ENCODE results near the gene CTBP1.
A peak's percentile ranks its signal among the peaks of the same experiment; 100 is the strongest.
"Not testable (repeated sequence)": the region's sequence is repeated elsewhere in the genome, so short reads cannot be mapped to it uniquely, and the experiment has no call there.

CTBP1 gene

DNA sequence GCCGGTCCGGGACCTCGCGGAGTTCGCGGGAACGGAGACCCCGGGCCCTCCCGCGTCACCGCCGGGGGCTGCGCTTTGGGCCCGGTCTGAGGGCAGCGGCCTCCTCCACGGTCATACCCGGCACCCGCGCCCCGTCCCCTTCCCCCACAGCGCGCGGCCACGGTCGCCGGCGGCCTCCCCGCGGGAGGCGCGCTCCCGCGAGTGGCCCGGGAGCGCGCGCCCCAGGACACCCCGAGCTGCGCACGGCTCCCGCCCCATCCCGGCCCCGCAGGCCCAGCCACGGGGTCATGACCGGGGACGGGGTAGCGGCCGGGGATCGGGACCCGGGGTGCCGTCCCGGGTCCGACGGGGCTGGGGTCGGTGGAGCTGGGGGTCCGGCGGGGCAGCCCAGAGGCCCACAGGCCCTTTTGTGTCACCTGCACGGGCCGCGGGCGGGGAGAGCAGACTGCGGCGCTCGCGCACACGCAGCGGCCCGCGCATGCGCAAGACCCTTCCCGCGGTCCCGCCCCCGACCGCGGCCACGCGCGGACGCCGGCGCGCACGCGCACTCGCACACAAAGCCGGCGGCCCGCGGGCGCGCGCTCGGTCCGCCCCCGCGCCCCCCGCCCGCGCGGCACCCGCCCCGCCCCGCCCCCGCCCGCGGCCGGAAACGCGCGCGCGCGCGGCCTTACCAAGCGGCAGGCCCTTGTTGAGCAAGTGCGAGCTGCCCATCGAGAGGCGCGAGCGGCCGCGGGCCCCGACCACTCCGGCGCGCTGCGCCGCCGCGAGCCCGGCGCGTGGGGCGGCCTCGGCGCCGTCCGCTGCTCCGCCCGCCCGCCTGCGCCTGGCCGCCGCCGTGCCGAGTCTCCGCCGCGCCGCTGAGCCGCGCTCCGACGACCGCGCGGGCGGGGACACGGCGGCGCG lies at the start of gene CTBP1:
Gene CTBP1, minus strand, starts transcription at position 886 of the 903 bp plus-strand sequence. CDS start 7,799 bp downstream, outside the sequence.
- DNase-seq = peak; percentile 80

- DNase-seq = no peak
These were observed 49.5 kb upstream of the CTBP1 start for GRCh38 chr4:1298461-1298860.

GRCh38 chr4:1297456-1298325 lies 48.8 kb upstream of the CTBP1 start:
- DNase-seq = no peak

- DNase-seq = no peak
These were observed 48.1 kb upstream of the CTBP1 start for GRCh38 chr4:1297023-1297395.

DNA sequence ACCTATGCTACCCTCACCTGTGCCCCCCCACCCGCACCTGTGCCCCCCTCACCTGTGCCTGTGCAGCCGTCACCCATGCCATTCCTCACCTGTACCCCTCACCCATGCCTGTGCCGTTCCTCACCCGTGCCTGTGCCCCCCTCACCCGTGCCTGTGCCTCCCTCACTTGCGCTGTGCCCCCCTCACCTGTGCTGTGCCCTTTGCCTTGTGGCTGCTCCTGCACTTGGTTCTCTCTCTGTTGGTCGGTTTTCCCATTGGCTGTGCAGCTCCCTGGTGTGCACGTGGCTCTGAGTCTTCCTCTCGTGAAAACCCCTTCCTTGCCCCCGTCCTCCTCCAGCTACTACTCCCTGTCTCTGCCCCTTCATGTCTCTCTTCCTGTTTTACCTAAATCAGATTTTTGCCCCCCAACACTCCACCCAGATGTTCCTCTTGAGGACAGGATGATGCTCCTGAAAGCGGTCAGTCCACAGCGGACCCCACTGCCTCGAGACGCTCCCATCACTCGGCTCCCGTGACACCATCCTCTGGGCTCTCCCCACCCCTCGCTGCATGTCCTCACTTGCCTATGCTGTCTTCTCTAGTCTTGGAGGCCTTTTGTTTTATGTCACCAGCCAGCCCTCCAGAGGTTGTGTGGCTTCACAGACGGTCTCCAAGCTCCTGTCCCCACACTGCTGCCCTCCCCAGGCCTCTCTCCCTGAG lies 47.5 kb upstream of the CTBP1 start:
- no peak for DNase-seq

GRCh38 chr4:1295405-1296055 lies 46.6 kb upstream of the CTBP1 start:
- DNase-seq = no peak

DNA sequence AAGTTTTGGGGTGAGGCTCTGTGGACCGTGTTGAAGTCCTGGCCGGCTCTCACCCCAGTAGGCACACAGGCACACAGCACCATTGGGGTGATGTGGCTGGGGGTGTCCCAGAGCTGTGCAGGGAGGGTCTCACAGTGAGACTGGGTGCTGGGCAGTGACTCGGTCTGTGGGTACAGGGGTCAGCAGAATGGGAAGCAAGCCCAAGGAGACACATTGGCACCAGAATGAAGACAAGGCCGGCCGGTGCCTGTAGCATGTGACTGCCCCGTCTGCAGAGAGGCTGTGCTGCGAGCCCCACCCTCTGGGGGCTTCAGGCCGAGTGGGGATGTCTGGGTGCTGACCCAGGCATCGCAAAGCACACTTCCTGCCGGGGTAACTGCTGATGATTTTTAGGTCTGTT lies 46.0 kb upstream of the CTBP1 start:
- DNase-seq = no peak

- DNase-seq = no peak
These were observed 45.5 kb upstream of the CTBP1 start for GRCh38 chr4:1294424-1294823.

GRCh38 chr4:1293991-1294390 lies 45.1 kb upstream of the CTBP1 start:
- DNase-seq = no peak

- no peak for DNase-seq
These were observed 44.6 kb upstream of the CTBP1 start for GRCh38 chr4:1293531-1293941.

GRCh38 chr4:1292703-1293011 lies 43.7 kb upstream of the CTBP1 start:
- not testable (repeated sequence) for DNase-seq

DNA sequence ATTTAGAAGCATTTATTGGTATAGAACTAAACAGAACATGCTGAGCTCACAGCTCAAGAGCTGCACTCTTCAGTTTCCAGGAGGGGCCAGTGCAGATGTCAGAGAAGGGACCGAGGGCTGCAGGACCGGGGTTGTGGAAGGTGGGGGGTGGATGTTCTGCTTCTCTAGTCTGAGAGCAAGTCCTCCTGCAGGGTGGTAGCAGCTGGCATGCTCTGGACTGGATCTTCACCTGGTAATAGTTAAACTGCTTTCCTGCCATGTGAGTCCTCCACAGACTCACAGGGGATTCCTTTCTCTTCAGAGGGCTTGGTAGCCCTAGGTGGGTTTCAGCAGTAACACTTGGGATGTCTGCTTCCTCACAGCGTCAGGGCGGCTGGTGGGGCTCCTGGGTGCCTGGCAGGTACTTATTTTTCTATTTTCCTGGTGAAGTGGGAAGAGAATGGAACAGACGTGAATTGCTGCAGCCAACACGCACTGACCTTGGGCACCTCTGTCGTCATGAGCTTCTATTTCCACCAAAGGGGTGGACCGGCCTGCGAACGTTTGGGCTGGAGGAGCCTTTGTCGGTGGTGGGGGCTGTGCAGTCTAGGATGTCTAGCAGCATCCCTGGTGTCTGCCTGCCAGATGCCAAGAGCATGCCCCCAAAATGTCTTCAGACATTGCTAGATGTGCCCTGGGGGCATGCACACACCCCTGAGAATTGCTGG lies 43.2 kb upstream of the CTBP1 start:
- no peak for DNase-seq

GRCh38 chr4:1291091-1291490 lies 42.2 kb upstream of the CTBP1 start:
- DNase-seq = no peak

DNA sequence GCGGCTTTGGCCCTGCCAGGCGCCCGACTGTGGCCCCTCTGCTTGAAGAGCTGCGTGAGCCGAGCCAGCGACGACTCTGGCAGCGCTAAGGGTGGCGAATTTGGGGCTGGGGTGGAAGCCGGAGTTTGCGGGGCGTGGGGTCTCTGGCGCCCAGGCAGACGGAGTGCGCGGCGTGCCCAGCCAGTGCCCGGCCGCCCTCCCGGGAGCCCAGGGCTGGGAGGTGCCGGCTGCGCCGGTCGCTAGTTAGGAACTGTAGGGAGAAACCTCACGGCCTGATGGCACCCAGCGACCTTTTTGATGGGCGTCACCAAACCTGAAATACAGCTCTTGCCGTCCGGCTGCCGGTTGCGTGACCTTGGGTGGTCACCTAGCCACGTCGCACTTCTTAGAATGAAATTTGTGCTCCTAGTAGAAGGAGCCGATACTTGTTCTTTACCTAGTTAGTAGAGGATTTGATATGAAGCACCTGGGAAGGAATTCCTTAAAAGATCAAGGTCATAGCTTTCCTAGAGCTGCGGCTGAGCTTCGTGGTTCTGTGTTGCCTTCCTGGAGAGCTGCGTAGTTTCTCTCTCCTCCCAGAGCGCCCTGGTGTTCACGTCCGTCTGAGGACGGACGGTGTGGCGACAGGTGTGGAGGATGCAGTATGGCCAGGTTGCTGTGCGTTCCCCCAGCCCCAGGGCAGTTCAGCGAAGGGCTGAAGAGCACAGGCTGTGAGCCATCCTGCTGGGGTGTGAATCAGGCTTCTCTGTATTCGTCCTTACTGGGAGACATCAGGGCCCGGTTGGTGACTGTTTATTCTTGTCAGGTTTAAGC lies 41.4 kb upstream of the CTBP1 start:
- DNase-seq = no peak

DNA sequence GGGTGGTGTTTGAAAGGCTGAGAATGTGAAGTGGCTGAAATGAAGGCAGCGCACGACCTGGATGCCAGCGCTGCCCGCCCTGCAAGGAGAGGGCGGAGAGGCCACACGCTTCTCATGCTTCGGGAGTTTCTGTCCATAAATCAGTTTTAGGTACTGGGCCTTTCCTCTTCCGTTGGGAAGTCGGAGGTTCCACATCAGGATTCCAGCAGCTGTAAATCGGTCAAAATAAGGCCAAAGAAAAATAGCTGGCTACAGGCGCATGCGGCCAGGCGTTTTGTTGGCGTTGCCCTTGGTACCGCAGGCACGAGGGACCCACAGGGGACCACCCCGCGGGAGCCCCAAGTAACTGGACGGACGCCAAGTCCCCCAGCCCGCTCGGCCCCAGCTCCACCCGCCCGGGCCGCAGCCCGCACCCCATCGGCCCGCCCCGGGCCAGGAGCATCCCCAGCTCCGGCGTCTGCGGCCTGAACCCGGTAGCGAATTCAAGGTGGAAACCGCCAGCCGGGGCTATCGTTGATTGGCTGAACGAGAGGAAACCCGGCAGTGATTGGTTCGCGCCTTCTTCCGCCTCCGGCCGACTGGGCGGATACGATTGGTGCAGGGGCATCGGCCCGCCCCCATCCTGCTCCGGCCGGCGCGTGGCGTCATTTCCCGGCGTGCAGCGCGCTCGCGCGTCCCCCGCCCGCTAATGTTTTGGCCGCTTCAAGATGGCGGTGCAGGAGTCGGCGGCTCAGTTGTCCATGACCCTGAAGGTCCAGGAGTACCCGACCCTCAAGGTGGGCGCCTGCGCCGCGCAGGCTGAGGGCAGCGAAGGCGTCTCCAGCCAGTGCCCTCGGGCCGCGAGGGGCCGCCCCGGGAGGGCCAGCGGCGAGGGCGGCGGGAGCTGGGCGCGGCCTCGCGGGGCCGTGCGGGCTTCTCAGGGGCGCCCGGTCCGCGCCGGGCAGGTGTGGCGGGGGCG lies 40.6 kb upstream of the CTBP1 start, which contains the start of gene MAEA:
Gene MAEA, plus strand, starts transcription at position 685 of the 958 bp plus-strand sequence. Its CDS starts 23 bp downstream, at position 708.
- DNase-seq = peak; percentile 99

GRCh38 chr4:1288786-1289185 lies 39.9 kb upstream of the CTBP1 start:
- DNase-seq = no peak

DNA sequence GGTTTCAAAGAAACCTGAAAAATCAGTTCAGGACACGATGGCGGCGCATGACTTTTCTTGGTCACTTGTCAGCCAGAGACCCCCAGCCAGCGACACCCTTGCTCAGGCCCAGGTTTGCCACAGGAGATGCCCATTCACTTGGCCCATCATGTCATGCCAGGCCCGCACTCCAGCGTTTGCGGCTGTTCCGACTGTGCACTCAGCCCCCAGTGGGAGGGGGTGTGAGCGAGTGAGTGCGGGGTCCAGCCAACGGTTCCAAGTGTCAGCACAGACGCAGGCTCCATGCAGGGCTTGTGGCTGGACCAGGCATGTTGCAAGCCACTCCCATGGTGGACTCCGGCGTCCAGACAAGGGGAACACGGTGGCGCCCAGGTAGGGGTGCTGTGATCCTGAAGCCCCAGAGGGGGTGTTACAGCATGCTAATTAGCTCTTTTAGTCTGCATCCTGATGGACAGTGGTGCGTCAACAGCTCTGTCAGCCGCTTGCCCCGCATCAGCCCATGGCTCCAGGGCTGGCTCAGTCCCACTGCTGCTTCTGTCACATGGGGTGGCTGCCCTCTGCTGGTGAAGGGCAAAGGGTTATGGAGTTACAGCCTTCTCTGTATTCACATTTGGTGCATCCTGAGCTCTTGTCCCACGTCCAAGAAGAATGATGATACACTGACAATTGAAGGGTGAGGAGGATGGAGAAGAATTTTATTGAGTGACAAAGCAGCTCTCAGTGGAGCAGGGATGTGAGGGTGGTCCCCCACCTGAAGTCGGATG lies 37.0 kb upstream of the CTBP1 start:
- peak; percentile 48 for DNase-seq

DNA sequence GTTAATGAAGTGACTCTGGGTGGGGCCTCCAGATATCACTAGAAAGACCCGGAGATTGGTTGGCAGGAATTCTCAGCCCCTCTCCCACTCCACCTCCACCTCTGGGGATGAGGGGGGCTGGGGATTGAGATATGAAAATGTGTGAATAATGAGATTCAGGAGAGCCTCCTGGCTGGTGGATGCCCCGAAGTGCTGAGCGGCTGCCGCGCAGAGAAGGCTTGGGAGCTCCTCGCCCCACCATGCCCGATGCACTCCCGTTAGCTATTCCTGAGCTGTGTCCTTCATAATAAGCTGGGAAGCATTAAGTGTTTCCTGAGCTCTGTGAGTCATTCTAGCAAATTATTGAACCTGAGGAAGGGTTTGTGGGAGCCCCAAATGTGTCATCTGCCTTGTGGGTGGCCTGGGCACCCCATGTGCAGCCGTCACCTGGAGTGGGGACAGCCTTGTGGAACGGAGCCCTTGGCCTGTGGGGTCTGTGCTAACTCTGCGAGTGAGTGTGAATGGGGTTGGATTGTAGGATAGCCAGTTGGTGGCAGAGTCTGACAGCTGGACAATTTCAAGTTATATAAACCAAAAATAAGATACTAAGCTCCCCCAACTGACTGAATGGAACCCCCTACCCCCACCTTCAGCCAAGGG lies 36.3 kb upstream of the CTBP1 start:
- no peak for DNase-seq

DNA sequence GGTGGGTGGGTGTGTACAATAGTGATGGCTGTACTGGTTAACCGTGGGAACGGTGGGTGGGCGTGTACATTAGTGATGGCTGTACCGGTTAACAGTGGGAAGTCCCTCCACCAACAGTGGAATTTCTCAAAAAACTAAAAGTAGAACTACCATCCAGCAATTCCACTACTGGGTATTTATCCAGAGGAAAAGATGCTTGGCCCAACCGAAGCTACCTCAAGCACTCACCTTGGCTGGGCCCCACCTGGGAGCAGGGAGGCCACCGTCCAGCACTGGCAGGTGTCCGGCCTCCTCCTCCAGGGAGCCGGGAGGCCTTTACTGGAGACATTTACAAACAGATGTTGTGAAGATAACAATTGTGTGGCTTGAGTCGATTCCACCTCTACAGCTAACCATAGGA lies 34.8 kb upstream of the CTBP1 start:
- DNase-seq = no peak
